ENCODE measurements around the gene HOXD11. TPM values are rescaled to one million over a fixed set of nuclear protein-coding genes. Genes with fewer than 3 reads are reported as not detected.
A peak's percentile ranks its signal among the peaks of the same experiment; 100 is the strongest.

Gene HOXD11
- total and polyA plus RNA-seq, 2 experiments from 2014 or later, result not detected

- peaks cover 5% of the 10 kb centered on the region; the same call in 2 of the 3 replicates for H3K9me3 Mint-ChIP-seq
- Histone ChIP-seq H3K4me3 (no peak overlapping the region), H3K9me2 (ENCODE audit: insufficient read depth) (no peaks in the 10 kb centered on the region), H2AFZ (no peak overlapping the region), H3K4me2 (no peak overlapping the region), H3F3A (replicated peaks; ENCODE audit: low read depth) (peaks cover 61% of the 10 kb centered on the region), H3K27ac (ENCODE audit: low read depth) (no peak overlapping the region), H4K20me1 (replicated peaks; ENCODE audit: insufficient read depth) (peaks cover 69% of the 10 kb centered on the region), H3K36me3 (ENCODE audit: insufficient read depth) (no peaks in the 10 kb centered on the region), H3K27me3 (ENCODE audit: insufficient read depth) (peaks cover 100% of the 10 kb centered on the region), H3K4me1 (ENCODE audit: insufficient read depth) (peaks cover 43% of the 10 kb centered on the region), H3K79me2 (replicated peaks; ENCODE audit: insufficient read depth) (no peaks in the 10 kb centered on the region)
- ATAC-seq (no peak), DNase-seq (ENCODE audit: low spot score) (no peak)
- peaks cover 95% of the 10 kb centered on the region for H3K27me3 Mint-ChIP-seq (ENCODE audit: insufficient read depth, low read depth, poor library complexity)
- H3K36me3 Mint-ChIP-seq (ENCODE audit: low read depth), result no peaks in the 10 kb centered on the region; the same call in 2 of the 3 replicates
- no peak overlapping the region for H3K27ac Mint-ChIP-seq
- TF ChIP-seq ZNF462 (CRISPR knock-in tag; IDR thresholded peaks at IDR 0.05) (no peak), ZNF114 (CRISPR knock-in tag; IDR thresholded peaks at IDR 0.05) (no peak)
- peaks cover 25% of the 10 kb centered on the region for H3K4me1 Mint-ChIP-seq
- no peak overlapping the region for H3K4me3 Mint-ChIP-seq
These were observed 27.0 kb downstream of the HOXD11 start for GRCh38 chr2:176134035-176134434.

- Histone ChIP-seq H3K4me3 (no peak overlapping the region), H2AFZ (no peak overlapping the region), H3K4me2 (peak overlapping the region; percentile 83; the same call in 1 of the 2 replicates), H3F3A (replicated peaks; ENCODE audit: low read depth) (peaks cover 63% of the 10 kb centered on the region), H3K79me2 (replicated peaks; ENCODE audit: insufficient read depth) (no peaks in the 10 kb centered on the region), H3K4me1 (ENCODE audit: insufficient read depth) (peaks cover 44% of the 10 kb centered on the region), H4K20me1 (replicated peaks; ENCODE audit: insufficient read depth) (peaks cover 71% of the 10 kb centered on the region), H3K9me2 (ENCODE audit: insufficient read depth) (no peaks in the 10 kb centered on the region), H3K27ac (ENCODE audit: low read depth) (no peak overlapping the region), H3K27me3 (ENCODE audit: insufficient read depth) (peaks cover 100% of the 10 kb centered on the region), H3K36me3 (ENCODE audit: insufficient read depth) (no peaks in the 10 kb centered on the region)
- ATAC-seq (no peak), DNase-seq (ENCODE audit: low spot score) (no peak)
- Mint-ChIP-seq H3K27ac (no peak overlapping the region), H3K9me3 (peaks cover 8% of the 10 kb centered on the region; the same call in 2 of the 3 replicates), H3K27me3 (ENCODE audit: insufficient read depth, low read depth, poor library complexity) (peaks cover 96% of the 10 kb centered on the region), H3K4me1 (peaks cover 26% of the 10 kb centered on the region), H3K36me3 (ENCODE audit: low read depth) (no peaks in the 10 kb centered on the region; the same call in 2 of the 3 replicates), H3K4me3 (peak overlapping the region; percentile 67; the same call in 1 of the 3 replicates)
- no peak for TF ChIP-seq CREB1 (CRISPR knock-in tag; IDR thresholded peaks at IDR 0.05; ENCODE audit: low read depth)
- peak in 1 of 2 experiments; percentile 17; a peak in 1 of 4 replicates for TF ChIP-seq CTCF (conservative IDR thresholded peaks at IDR 0.05; ENCODE audit: low read depth in 2 of 2)
These were observed 28.0 kb downstream of the HOXD11 start for GRCh38 chr2:176135035-176135440.
